Nephron progenitor cell (in vitro differentiated cells): ENCODE results near the gene CLDN17.
A peak's percentile ranks its signal among the peaks of the same experiment; 100 is the strongest.

ENCODE experiments used
- DNase-seq: peaks from one replicate; pipeline ENCODE4 v3.0.0; 2021
- H3K27ac Mint-ChIP-seq: 2 replicates; pipeline ENCODE4 v1.8.0; 2021; ENCODE audit warnings: mild to moderate bottlenecking, moderate library complexity, mixed read lengths
- H3K27me3 Mint-ChIP-seq: 2 replicates; pipeline ENCODE4 v1.8.0; 2021; ENCODE audit warnings: mild to moderate bottlenecking, low read depth, mixed read lengths; ENCODE audit not compliant: poor library complexity
- H3K36me3 Mint-ChIP-seq: 2 replicates; pipeline ENCODE4 v1.8.0; 2021; ENCODE audit warnings: low read depth, mixed read lengths
- H3K4me1 Mint-ChIP-seq: 2 replicates; pipeline ENCODE4 v1.8.0; 2021; ENCODE audit warnings: mixed read lengths
- H3K4me3 Mint-ChIP-seq: 2 replicates; pipeline ENCODE4 v1.8.0; 2021; ENCODE audit warnings: mild to moderate bottlenecking, moderate library complexity, mixed read lengths
- H3K9me3 Mint-ChIP-seq: 2 replicates; pipeline ENCODE4 v1.8.0; 2021; ENCODE audit warnings: mild to moderate bottlenecking, moderate library complexity, mixed read lengths
- TF ChIP-seq, protein P1 (sequence below): fragments of 200-600 bp; sonication (generic); IDR thresholded peaks from 2 replicates; pipeline ENCODE4 v1.5.0; 2021; ENCODE audit warnings: antibody characterized with exemption

The CLDN17 gene

DNA sequence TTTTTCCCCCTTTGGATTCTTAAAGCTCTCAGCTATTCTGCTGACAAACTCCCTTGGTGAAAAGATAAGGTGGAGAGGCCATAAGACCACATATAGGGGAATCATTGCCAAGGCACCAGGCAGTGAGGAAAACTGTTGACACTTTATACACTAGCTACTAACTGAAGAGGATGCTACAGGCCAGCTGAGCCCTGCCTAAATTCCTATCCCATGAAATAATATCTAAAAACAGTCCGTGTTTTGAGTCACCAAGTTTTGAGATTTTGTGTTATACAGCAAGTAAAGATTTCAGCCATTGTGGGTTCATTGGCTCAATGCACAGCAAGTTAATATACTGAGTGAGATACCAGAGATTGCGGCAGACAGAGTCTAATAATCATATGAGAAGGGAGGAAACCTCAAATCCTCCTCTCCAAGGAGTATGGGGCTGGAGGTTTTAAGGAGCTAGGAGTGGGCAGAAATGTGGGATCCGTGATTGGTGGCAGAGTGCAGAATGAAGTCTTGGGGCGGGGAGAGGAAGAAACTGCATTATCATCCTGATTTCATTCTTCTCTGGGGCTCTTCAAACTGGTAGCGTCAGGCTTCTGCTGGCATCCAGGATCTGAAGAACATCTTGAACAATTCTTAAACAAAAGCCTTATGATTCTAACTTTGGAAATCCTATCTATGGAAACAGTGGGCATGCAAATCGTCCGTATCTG is 40.1 kb upstream of the CLDN17 start:
- no peak for DNase-seq
- H3K4me1 Mint-ChIP-seq = peaks cover 29% of the 10 kb centered on the region
- TF ChIP-seq, protein P1, sequence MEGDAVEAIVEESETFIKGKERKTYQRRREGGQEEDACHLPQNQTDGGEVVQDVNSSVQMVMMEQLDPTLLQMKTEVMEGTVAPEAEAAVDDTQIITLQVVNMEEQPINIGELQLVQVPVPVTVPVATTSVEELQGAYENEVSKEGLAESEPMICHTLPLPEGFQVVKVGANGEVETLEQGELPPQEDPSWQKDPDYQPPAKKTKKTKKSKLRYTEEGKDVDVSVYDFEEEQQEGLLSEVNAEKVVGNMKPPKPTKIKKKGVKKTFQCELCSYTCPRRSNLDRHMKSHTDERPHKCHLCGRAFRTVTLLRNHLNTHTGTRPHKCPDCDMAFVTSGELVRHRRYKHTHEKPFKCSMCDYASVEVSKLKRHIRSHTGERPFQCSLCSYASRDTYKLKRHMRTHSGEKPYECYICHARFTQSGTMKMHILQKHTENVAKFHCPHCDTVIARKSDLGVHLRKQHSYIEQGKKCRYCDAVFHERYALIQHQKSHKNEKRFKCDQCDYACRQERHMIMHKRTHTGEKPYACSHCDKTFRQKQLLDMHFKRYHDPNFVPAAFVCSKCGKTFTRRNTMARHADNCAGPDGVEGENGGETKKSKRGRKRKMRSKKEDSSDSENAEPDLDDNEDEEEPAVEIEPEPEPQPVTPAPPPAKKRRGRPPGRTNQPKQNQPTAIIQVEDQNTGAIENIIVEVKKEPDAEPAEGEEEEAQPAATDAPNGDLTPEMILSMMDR = no peak
- H3K9me3 Mint-ChIP-seq = peaks cover 6% of the 10 kb centered on the region
- peaks cover 7% of the 10 kb centered on the region for H3K27me3 Mint-ChIP-seq
- H3K36me3 Mint-ChIP-seq = no peaks in the 10 kb centered on the region
- no peak overlapping the region for H3K27ac Mint-ChIP-seq
- no peak overlapping the region for H3K4me3 Mint-ChIP-seq

DNA sequence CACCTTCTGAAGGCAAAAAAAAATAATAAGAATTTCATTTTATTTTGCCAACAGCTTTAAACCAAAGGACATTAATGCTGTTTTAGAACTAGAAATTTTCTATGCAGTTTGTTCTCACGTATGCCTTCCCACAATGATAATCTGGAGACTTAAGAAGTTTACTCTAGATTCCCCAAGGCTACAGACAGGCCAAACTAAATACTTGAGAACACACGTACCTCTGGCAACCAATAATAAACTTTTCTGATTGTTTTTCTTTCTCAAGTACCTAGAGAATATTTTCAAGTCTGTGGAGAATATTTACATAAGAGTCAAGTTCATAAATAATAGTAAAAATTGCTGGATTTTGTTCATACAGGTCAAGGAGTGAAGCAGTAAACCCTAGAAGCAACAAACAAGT is 33.4 kb upstream of the CLDN17 start:
- no peak overlapping the region for H3K27ac Mint-ChIP-seq
- H3K4me3 Mint-ChIP-seq = no peak overlapping the region
- H3K9me3 Mint-ChIP-seq = peaks cover 18% of the 10 kb centered on the region
- TF ChIP-seq, protein P1 = no peak
- H3K4me1 Mint-ChIP-seq = no peaks in the 10 kb centered on the region
- no peak for DNase-seq
- H3K27me3 Mint-ChIP-seq = no peaks in the 10 kb centered on the region
- H3K36me3 Mint-ChIP-seq = no peaks in the 10 kb centered on the region

DNA sequence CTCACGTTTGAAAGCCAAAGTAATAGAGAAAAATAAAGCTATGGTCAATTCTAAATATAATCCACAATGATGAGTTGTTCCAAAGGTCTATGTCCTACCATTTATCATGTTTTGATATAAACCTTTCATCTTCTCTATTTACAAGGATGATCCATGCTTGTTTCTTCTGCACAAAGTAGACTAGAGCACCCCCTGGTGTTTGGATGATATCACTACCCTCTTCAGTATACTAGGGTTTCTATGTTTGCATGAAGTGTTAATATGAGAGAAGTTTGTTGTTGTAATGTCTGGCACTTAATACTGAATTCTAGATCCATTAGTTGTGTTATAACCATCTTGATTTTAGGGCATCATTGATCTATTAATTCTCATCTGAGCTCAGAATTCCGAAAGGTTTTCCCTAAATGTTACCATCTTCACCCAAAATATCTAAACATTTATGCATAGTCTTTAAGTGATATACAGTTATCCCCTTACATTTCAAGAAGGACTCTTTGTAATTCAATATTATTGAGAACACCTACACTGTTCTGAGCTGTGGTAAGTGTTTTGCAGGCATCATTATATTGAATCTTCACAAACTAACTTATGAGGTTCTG is 28.2 kb upstream of the CLDN17 start:
- no peaks in the 10 kb centered on the region for H3K4me1 Mint-ChIP-seq
- H3K4me3 Mint-ChIP-seq = no peak overlapping the region
- TF ChIP-seq, protein P1 = peak; percentile 84
- H3K27me3 Mint-ChIP-seq = no peaks in the 10 kb centered on the region
- H3K9me3 Mint-ChIP-seq = no peaks in the 10 kb centered on the region
- H3K36me3 Mint-ChIP-seq = no peaks in the 10 kb centered on the region
- peak; percentile 39 for DNase-seq
- no peak overlapping the region for H3K27ac Mint-ChIP-seq

DNA sequence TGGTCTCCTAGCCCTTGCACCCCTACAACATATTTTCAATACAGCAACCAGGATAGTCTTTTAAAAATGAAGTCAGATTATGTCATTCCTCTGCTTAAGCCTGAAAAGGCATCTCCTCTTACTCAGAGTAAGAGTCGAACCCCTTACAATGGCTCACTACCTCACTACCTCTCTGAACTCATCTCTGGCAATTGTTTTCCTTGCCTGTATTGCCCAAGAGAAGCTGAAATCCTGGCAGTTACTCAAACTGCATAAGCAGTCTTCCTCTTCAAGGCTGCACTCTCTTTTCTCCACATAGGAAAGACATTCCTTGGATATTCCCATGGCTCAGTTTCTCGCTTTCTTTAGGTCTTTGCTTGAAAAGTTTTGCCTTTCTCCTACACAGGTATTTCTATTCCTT is 26.6 kb upstream of the CLDN17 start:
- Mint-ChIP-seq H3K27ac (peak overlapping the region; percentile 3), H3K4me1 (no peaks in the 10 kb centered on the region), H3K9me3 (no peaks in the 10 kb centered on the region), H3K27me3 (no peaks in the 10 kb centered on the region), H3K36me3 (no peaks in the 10 kb centered on the region), H3K4me3 (no peak overlapping the region)
- TF ChIP-seq, protein P1 = no peak
- DNase-seq = no peak

DNA sequence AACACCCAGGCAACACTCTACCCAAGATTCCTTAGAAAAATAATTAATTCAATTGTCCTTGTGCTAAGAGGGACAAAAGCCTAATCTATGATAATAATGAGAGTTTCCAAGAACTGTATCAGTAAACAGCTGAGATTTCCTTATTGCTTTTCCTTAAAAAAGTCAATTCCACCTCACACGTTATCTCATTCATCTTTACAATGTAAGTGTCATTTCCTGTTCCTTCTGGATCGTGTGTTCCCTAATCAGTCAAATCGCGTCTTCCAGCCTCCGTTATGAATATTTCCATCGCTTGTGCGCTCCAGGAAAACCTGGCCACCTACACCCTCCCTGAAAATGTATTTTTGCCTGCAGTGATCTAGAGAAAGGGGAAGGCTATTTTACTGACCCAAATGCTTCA is 23.9 kb upstream of the CLDN17 start:
- Mint-ChIP-seq H3K9me3 (no peaks in the 10 kb centered on the region), H3K36me3 (no peaks in the 10 kb centered on the region), H3K27ac (no peak overlapping the region), H3K27me3 (no peaks in the 10 kb centered on the region), H3K4me3 (no peak overlapping the region), H3K4me1 (no peaks in the 10 kb centered on the region)
- no peak for DNase-seq
- TF ChIP-seq, protein P1 = no peak

DNA sequence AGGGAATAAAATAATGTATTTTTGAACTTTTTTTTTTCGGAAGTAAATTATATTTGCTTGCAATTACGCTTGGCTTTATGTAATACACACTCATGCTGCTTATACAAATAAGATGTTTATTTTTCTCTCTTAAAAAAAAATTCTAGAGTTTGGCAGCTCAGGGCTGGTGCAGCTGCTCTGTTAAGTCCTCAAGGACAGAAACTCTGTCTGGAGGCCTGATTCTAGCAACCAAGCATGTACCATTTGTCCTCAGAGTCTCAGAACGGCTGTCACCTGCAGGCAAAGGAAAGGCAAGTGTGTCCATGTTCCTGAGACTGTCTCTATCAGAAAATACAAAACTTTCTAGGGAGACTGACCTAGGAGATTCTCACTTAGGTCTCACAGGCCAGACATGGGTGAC is 23.2 kb upstream of the CLDN17 start:
- H3K9me3 Mint-ChIP-seq = no peaks in the 10 kb centered on the region
- H3K36me3 Mint-ChIP-seq = no peaks in the 10 kb centered on the region
- H3K27ac Mint-ChIP-seq = no peak overlapping the region
- no peak overlapping the region for H3K4me3 Mint-ChIP-seq
- no peaks in the 10 kb centered on the region for H3K27me3 Mint-ChIP-seq
- TF ChIP-seq, protein P1 = no peak
- no peaks in the 10 kb centered on the region for H3K4me1 Mint-ChIP-seq
- no peak for DNase-seq
